Activated naive CD8-positive, alpha-beta T cell (primary cell): ENCODE data around the gene BIN1.

Experiments used
- H3K27ac Mint-ChIP-seq: one replicate; pipeline ENCODE4 v1.8.0; 2021; ENCODE audit warnings: mixed read lengths
- H3K27me3 Mint-ChIP-seq: one replicate; pipeline ENCODE4 v1.8.0; 2021; ENCODE audit warnings: mixed read lengths
- H3K36me3 Mint-ChIP-seq: one replicate; pipeline ENCODE4 v1.8.0; 2021; ENCODE audit warnings: mixed read lengths
- H3K4me1 Mint-ChIP-seq: one replicate; pipeline ENCODE4 v1.8.0; 2021; ENCODE audit warnings: low read depth, mixed read lengths
- H3K4me3 Mint-ChIP-seq: one replicate; pipeline ENCODE4 v1.8.0; 2021; ENCODE audit warnings: mild to moderate bottlenecking, mixed read lengths
- H3K9me3 Mint-ChIP-seq: one replicate; pipeline ENCODE4 v1.8.0; 2021; ENCODE audit warnings: low read depth, mixed read lengths

BIN1 gene

GRCh38 chr2:127106991-127107621 is at the start of gene BIN1:
BIN1 (minus strand) TSS chr2:127107154; CDS start chr2:127106943, 211 bp downstream.
- Mint-ChIP-seq H3K4me3 (peak within 1 kb of the TSS; percentile 90), H3K4me1 (peaks cover 5% of the 10 kb centered on the region), H3K27me3 (peaks cover 7% of the 10 kb centered on the region), H3K9me3 (no peaks in the 10 kb centered on the region), H3K27ac (no peak within 1 kb of the TSS), H3K36me3 (no peaks in the 10 kb centered on the region)

GRCh38 chr2:127155947-127156346 is 49.0 kb upstream of the BIN1 start:
- no peaks in the 10 kb centered on the region for H3K9me3 Mint-ChIP-seq
- H3K27me3 Mint-ChIP-seq, result no peaks in the 10 kb centered on the region
- H3K4me1 Mint-ChIP-seq, result no peaks in the 10 kb centered on the region
- H3K4me3 Mint-ChIP-seq, result no peak overlapping the region
- H3K27ac Mint-ChIP-seq, result no peak overlapping the region
- H3K36me3 Mint-ChIP-seq, result peaks cover 3% of the 10 kb centered on the region

GRCh38 chr2:127155028-127155581 is 48.2 kb upstream of the BIN1 start:
- H3K27ac Mint-ChIP-seq, result no peak overlapping the region

GRCh38 chr2:127154396-127154795 is 47.4 kb upstream of the BIN1 start:
- Mint-ChIP-seq H3K4me1 (no peaks in the 10 kb centered on the region), H3K27ac (no peak overlapping the region), H3K27me3 (no peaks in the 10 kb centered on the region), H3K9me3 (no peaks in the 10 kb centered on the region), H3K4me3 (no peak overlapping the region), H3K36me3 (peaks cover 3% of the 10 kb centered on the region)

More at GRCh38 chr2:127155028-127155581, 48.2 kb upstream of the BIN1 start:
- no peaks in the 10 kb centered on the region for H3K4me1 Mint-ChIP-seq
- H3K4me3 Mint-ChIP-seq, result no peak overlapping the region
- no peaks in the 10 kb centered on the region for H3K27me3 Mint-ChIP-seq
- H3K9me3 Mint-ChIP-seq, result no peaks in the 10 kb centered on the region
- peaks cover 3% of the 10 kb centered on the region for H3K36me3 Mint-ChIP-seq

- H3K36me3 Mint-ChIP-seq, result peaks cover 3% of the 10 kb centered on the region
- H3K4me1 Mint-ChIP-seq, result no peaks in the 10 kb centered on the region
- no peaks in the 10 kb centered on the region for H3K9me3 Mint-ChIP-seq
- H3K4me3 Mint-ChIP-seq, result no peak overlapping the region
- no peaks in the 10 kb centered on the region for H3K27me3 Mint-ChIP-seq
- H3K27ac Mint-ChIP-seq, result no peak overlapping the region
These were observed 46.8 kb upstream of the BIN1 start for GRCh38 chr2:127153691-127154158.

GRCh38 chr2:127150996-127151395 is 44.0 kb upstream of the BIN1 start:
- Mint-ChIP-seq H3K4me3 (no peak overlapping the region), H3K27me3 (no peaks in the 10 kb centered on the region), H3K9me3 (no peaks in the 10 kb centered on the region), H3K36me3 (peaks cover 3% of the 10 kb centered on the region), H3K4me1 (no peaks in the 10 kb centered on the region), H3K27ac (no peak overlapping the region)

- no peaks in the 10 kb centered on the region for H3K27me3 Mint-ChIP-seq
- H3K27ac Mint-ChIP-seq, result no peak overlapping the region
- no peaks in the 10 kb centered on the region for H3K4me1 Mint-ChIP-seq
- H3K9me3 Mint-ChIP-seq, result no peaks in the 10 kb centered on the region
- no peak overlapping the region for H3K4me3 Mint-ChIP-seq
- peaks cover 3% of the 10 kb centered on the region for H3K36me3 Mint-ChIP-seq
These were observed 42.4 kb upstream of the BIN1 start for GRCh38 chr2:127149384-127149783.

GRCh38 chr2:127146820-127147502 is 40.0 kb upstream of the BIN1 start:
- Mint-ChIP-seq H3K27ac (no peak overlapping the region), H3K4me3 (no peak overlapping the region), H3K36me3 (no peaks in the 10 kb centered on the region), H3K4me1 (no peaks in the 10 kb centered on the region), H3K27me3 (no peaks in the 10 kb centered on the region), H3K9me3 (no peaks in the 10 kb centered on the region)

GRCh38 chr2:127146071-127146725 is 39.2 kb upstream of the BIN1 start:
- no peak overlapping the region for H3K4me3 Mint-ChIP-seq
- H3K27me3 Mint-ChIP-seq, result no peaks in the 10 kb centered on the region
- H3K9me3 Mint-ChIP-seq, result no peaks in the 10 kb centered on the region
- no peaks in the 10 kb centered on the region for H3K36me3 Mint-ChIP-seq
- H3K27ac Mint-ChIP-seq, result no peak overlapping the region
- H3K4me1 Mint-ChIP-seq, result no peaks in the 10 kb centered on the region

GRCh38 chr2:127145280-127145895 is 38.4 kb upstream of the BIN1 start:
- no peak overlapping the region for H3K4me3 Mint-ChIP-seq
- H3K27ac Mint-ChIP-seq, result no peak overlapping the region
- H3K9me3 Mint-ChIP-seq, result no peaks in the 10 kb centered on the region
- H3K36me3 Mint-ChIP-seq, result no peaks in the 10 kb centered on the region
- no peaks in the 10 kb centered on the region for H3K27me3 Mint-ChIP-seq
- H3K4me1 Mint-ChIP-seq, result no peaks in the 10 kb centered on the region

- no peak overlapping the region for H3K27ac Mint-ChIP-seq
- no peaks in the 10 kb centered on the region for H3K4me1 Mint-ChIP-seq
- H3K9me3 Mint-ChIP-seq, result no peaks in the 10 kb centered on the region
- no peaks in the 10 kb centered on the region for H3K27me3 Mint-ChIP-seq
- no peak overlapping the region for H3K4me3 Mint-ChIP-seq
- no peaks in the 10 kb centered on the region for H3K36me3 Mint-ChIP-seq
These were observed 37.2 kb upstream of the BIN1 start for GRCh38 chr2:127143841-127144782.

- H3K36me3 Mint-ChIP-seq, result no peaks in the 10 kb centered on the region
- H3K27me3 Mint-ChIP-seq, result no peaks in the 10 kb centered on the region
- H3K27ac Mint-ChIP-seq, result no peak overlapping the region
- no peaks in the 10 kb centered on the region for H3K4me1 Mint-ChIP-seq
- no peaks in the 10 kb centered on the region for H3K9me3 Mint-ChIP-seq
- H3K4me3 Mint-ChIP-seq, result no peak overlapping the region
These were observed 36.0 kb upstream of the BIN1 start for GRCh38 chr2:127142663-127143630.

GRCh38 chr2:127140538-127140937 is 33.6 kb upstream of the BIN1 start:
- Mint-ChIP-seq H3K27me3 (no peaks in the 10 kb centered on the region), H3K36me3 (no peaks in the 10 kb centered on the region), H3K27ac (no peak overlapping the region), H3K9me3 (no peaks in the 10 kb centered on the region), H3K4me3 (no peak overlapping the region), H3K4me1 (no peaks in the 10 kb centered on the region)
